CD4-positive, alpha-beta T cell treated with Interleukin-17A for 1 hour (primary cell): ENCODE results near the gene RGPD8.
"Not testable (repeated sequence)": the region's sequence is repeated elsewhere in the genome, so short reads cannot be mapped to it uniquely, and the experiment has no call there.

ENCODE experiments used
- DNase-seq: peaks from one replicate; pipeline ENCODE4 v3.0.0-alpha.2; 2020

The RGPD8 gene

GRCh38 chr2:112433480-112433879, at the start of gene RGPD8:
Gene RGPD8 (minus strand): TSS chr2:112433645. CDS start chr2:112433453, 192 bp downstream.
- peak; percentile 93 for DNase-seq

DNA sequence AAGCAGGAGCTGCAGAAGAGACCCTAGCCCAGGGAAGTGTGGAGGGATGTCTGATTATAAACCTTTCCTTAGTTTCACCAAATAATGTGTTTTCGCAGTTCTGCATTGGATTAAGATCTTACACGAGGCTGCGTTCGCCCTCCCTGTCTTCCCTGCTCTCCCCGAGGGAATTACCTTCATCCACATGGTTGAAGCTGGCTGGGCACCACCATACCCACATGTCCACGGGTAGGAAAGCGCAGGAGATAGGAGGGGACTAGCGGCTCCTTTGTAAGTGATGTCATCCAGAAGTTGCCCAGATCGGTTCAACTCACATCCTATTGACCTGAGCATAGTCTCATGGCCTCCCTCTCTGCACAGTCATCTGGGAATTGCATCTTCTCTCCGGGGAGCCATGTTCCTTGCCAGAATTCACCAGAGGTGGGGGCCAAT, 49.6 kb upstream of the RGPD8 start:
- peak; percentile 6 for DNase-seq

GRCh38 chr2:112482309-112483041, 49.0 kb upstream of the RGPD8 start:
- DNase-seq = no peak

DNA sequence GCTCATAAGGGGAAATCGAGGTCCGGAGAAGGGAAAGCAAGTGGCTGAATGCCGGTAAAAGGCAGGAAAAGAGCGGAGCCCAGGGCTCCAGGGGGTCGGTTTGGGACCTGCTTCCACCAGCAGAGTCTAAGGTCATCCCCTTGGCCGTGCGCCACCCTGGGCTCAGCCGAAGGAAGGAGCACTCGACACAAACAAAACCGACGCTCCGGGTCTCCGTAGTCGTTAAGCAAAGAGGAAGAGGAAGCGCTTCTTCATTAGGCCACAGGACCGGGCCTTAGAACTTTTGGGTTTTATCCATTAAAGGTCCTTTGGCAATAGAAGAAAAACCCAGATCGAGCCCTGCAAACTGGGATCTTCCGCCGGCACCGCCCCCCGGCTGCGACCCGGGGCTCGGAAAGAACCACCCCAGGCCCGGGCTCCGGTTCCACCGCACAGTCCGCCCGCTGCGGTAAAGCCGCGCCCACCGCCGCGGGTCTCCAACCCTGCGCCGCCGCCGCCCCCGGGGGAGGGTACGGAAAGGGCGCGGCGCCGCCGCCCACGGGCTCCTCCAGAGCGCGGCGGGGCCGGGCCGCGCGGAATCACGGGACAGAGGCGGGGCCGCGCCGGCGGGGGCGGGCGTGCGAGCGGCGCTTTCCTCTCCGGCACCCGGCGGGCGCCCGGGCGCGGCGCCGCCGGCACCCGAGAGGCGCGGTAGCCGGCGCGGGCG, 48.2 kb upstream of the RGPD8 start, which contains the start of gene TTL:
Gene TTL, plus strand, starts transcription at position 629 of the 706 bp plus-strand sequence. CDS start 189 bp downstream, outside the sequence.
- peak; percentile 78 for DNase-seq

DNA sequence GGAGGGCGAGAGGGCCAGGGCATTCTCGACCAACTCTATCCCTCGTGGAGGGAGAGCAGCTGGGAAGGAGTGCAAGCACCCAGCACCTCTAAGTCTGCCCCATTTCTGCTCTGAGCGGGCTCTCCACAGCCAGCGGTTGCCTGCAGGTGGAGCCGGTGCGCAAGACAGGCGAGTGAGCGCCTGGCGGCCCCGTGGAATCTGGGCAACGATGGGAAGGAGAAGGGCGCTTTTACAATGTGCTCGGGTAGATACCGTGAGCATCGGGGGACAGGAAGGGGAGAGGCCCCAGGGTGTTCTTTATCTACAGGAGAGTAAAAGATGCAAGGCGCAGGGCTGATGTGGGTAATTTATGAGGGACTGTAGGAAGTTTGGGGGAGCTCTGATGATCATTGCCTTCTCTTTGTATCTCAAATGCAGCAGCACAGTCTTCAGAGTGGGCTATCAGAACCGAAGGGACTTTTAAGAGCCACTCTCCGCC, 47.6 kb upstream of the RGPD8 start:
- peak; percentile 82 for DNase-seq

GRCh38 chr2:112480530-112481049, 47.1 kb upstream of the RGPD8 start:
- peak; percentile 28 for DNase-seq

DNA sequence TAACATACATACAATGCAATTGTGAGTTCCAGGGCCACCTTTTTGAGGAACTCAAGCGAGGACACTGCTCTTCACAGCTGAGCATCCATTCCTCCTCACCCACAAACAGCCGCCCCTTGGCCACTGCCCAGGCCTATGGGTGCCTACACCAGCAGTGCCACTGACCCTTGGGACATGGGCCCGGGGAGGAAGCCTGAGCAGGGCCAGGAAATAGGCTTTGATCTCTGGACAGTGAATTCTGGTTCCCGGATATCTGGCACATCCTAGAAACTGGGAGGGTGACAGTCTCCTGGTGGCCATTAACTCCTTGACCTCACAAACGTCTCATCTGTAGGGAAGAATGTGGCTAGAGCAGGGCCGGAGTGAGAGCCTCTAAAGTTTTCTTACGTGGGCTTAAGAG, 43.0 kb upstream of the RGPD8 start:
- no peak for DNase-seq

DNA sequence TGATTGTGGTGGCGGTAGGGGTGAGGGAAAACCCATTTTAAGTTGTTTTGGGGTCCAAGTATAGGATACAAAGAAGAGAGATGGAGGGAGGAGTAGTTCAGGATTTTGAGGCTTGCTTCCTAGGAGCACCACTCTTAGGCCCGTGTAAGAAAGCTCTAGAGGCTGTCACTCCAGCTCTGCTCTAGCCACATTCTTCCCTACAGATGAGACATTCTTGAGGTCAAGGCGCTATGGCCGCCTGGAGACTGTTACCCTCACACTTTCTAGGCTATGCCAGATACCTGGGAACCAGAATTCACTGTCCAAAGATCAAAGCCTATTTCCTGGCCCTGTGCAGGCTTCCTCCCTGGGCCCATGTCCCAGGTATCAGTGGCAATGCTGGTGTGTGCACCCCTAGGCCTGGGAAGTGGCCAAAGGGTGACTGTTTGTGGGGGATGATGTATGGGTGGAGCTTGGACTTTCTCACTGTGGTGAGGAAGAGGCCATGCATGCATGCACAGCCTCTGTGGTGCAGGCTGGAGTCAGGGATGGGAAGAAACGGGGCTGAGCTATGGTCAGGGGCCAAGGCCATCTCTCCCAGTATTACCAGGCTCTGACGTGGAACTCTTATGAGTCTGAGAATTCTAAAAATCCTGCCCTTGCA, 41.5 kb upstream of the RGPD8 start:
- no peak for DNase-seq

DNA sequence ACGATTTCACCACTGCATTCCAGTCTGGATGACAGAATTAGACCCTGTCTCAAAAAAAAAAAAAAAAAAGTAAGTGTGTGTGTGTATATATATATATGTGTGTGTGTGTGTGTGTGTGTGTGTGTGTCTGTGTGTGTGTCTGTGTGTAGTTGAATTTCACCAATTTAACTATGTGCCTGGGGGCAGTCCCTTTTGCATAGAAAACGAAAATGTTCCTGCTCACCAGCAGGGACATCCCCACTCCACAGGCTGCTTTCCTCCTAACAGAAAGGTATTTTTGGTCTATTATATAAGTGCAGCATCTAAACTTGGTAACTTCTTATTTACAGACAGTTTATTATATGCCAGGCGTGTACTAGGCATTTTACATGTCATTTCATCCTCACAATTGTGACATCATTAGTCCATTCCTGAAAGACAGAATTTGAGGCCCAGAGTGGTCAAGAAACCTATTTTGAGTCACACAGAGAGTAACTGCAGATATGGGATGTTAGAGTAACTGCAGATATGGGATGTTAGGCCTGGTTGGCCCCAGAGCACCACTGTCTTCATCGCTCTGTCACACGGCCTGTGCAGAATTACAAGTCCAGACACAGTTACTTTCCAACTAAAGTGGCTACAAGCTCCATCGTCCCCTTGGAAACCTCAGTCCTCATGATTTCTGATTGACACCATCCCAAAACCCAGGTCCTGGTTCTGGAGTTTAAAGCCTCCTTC, 39.3 kb upstream of the RGPD8 start:
- DNase-seq = no peak

DNA sequence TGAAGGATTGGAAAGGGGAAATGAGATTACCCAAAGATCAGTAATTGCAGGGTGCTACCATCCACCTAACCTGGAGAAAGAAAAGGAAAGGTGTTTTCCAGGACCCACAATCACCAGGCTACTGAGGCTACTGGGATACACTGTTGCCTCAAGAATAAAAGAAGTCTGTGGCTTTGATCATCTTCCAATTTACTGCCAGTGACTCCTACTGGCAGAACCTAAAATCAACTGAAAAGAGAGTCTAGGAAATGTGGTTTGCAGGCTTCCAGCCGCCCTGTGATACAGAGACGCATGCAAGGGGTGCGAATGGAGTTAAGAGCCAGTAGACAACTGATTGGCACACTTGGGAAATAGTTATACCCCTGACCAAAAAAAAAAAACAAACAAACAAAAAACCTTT, 31.9 kb upstream of the RGPD8 start:
- no peak for DNase-seq

DNA sequence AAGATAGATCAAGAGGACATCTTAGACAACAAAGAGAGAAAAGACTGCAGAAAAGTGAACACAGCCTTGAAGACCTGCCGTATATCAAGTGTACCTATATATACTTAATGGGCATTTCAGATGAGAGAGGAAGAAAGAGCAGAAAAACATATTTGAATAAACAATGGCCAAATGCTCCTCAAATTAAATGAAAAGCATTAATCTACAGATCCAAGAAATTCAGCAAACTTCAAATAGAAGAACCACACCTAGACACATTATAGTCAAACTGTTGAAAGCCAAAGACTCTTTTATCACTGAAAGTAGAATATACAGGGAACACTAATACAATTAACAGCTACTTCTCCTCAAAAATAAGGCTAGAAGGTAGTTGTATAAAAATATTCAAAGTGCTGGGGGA, 29.8 kb upstream of the RGPD8 start:
- no peak for DNase-seq

DNA sequence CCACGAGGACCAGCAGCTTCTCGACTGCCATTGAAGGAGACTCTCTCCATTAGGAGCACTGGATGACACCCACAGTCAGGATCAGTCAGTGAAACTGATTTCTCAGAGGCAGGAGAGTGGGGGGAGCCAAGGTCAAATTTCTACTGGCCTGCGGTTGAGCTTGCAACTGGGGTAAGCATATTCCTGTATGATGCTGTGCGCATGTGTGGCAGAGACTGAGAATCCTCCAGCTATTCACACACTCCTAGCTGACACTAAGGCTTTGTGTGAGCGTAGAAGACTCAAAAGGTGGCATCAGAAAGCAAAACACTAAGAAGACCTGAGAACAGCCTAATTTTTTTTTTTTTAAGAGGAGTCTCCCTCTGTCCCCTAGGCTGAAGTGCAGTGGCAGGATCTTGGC, 28.7 kb upstream of the RGPD8 start:
- DNase-seq = no peak

DNA sequence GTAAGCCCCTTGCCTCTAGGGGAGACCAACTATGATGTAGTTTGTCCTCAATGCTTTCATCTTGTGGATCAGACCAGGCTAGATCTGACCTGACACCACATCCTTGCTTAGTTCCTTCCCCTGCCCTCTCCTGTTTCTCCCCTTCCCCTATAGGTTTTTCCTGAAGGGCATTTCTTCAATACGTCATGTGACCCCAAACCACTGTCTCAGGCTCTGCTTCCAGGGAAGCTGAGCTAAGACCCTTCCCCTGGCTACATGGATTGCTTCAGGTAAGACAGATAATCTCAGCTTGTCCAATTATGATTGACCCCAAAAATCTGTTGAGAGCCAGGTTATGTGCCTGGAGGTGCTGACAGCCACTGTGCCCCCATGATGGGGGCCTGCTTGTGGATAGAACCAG, 25.9 kb upstream of the RGPD8 start:
- DNase-seq = no peak

DNA sequence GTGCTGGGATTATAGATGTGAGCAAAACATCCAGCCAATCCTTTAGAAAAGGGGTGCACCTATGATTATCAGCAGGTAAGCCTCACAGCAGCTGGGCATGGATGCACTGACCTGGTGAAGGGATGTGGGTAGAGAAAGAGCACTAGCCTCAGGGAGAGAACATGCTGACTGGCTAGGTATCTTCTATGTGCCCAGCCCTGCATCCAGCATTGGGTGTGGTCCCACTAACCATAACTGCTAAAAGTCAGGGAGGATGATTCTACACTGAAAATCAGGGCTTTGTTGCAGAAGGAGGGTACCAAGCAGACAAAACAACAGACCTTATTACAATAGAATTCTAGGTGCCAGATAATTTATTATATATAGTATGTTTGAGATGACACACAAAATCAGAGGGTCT, 21.1 kb upstream of the RGPD8 start:
- DNase-seq = no peak

DNA sequence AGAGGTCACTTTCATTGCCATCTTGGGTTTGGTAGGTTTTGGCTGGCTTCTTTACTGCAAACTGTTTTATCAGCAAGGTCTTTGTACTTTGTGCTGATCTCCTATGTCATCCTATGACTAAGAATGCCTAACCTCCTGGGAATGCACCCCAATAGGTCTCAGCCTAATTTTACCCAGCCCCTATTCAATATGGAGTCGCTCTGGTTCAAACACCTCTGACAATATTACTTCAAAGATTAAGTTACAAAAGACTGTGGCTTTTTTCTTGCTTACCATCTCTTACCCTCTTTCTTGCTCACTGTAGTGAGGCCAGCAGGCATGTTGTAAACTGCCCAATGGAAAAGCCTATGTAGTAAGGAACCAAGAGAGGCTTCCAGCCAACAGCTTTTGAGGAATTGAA, 17.9 kb upstream of the RGPD8 start:
- no peak for DNase-seq

- no peak for DNase-seq
Observed at GRCh38 chr2:112449854-112450253, 16.4 kb upstream of the RGPD8 start.

- not testable (repeated sequence) for DNase-seq
Observed at GRCh38 chr2:112444256-112444655, 10.8 kb upstream of the RGPD8 start.

GRCh38 chr2:112438603-112439261, 5.3 kb upstream of the RGPD8 start:
- DNase-seq = not testable (repeated sequence)

- DNase-seq = not testable (repeated sequence)
Observed at GRCh38 chr2:112437405-112437831, 4.0 kb upstream of the RGPD8 start.

DNA sequence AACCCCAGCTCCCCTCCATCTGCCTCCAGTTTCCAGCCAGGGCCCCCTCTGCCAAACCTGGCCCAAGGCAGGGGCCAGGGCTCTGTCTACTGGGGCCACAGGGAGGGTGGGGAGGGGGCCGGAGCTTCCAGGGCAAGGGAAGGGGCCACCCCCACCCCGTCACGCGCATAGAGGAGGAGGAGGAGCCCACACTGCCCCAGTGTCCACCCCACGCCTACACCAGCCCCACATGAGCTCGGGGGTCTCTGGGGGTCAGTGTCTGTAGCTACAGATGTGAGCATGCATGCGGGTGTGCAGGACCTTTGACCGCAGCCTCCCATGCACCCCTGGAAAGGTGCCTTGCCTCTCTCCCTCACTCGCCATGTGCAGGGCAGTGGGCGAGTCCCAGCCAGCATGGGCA, 3.5 kb upstream of the RGPD8 start:
- not testable (repeated sequence) for DNase-seq

- DNase-seq = not testable (repeated sequence)
Observed at GRCh38 chr2:112435716-112436431, 2.4 kb upstream of the RGPD8 start.
